ENCODE measurements around the gene TUBA4B. TPM values are rescaled to one million over a fixed set of nuclear protein-coding genes. Genes with fewer than 3 reads are reported as not detected.
A peak's percentile ranks its signal among the peaks of the same experiment; 100 is the strongest.

The TUBA4B gene
- polyA plus RNA-seq, 3 donors: not detected

- TF ChIP-seq CTCF (IDR thresholded peaks at IDR 0.05): no peak
- no peak overlapping the region for H3K4me2 ChIP-seq (replicated peaks; ENCODE audit: extremely low read depth, low read length, poor library complexity, severe bottlenecking)
Observed at GRCh38 chr2:219296142-219296541, 43.1 kb downstream of the TUBA4B start.

GRCh38 chr2:219296631-219297391 lies 43.8 kb downstream of the TUBA4B start:
- Mint-ChIP-seq H3K4me3 (no peak overlapping the region), H3K4me1 (peaks cover 11% of the 10 kb centered on the region), H3K9me3 (peaks cover 0 to 7% (median 1%) of the 10 kb centered on the region in 7 donors), H3K36me3 (no peaks in the 10 kb centered on the region), H3K27ac (peak overlapping the region in 1 of 7 donors; percentile 65), H3K27me3 (ENCODE audit: low read depth in 3 of 3) (peaks cover 49 to 72% (median 58%) of the 10 kb centered on the region in 3 donors)
- Histone ChIP-seq H3K79me2 (ENCODE audit: insufficient read depth, low read length) (no peaks in the 10 kb centered on the region), H3K36me3 (replicated peaks in 1 of 2; ENCODE audit: control insufficient read depth in 1 of 2, insufficient read depth in 2 of 2, low read length in 2 of 2) (no peaks in the 10 kb centered on the region), H3K27me3 (ENCODE audit: control insufficient read depth in 2 of 2, insufficient read depth in 2 of 2, low read length in 2 of 2) (peaks cover 0 to 36% of the 10 kb centered on the region in 2 donors), H3K27ac (ENCODE audit: low read depth in 1 of 2, low read length in 2 of 2) (no peak overlapping the region), H3K9me3 (replicated peaks in 1 of 2; ENCODE audit: control insufficient read depth in 1 of 2, insufficient read depth in 1 of 2, low read length in 2 of 2) (no peaks in the 10 kb centered on the region), H3K4me3 (replicated peaks in 1 of 3; ENCODE audit: low read depth in 2 of 3, low read length in 3 of 3) (no peak overlapping the region), H2AFZ (ENCODE audit: insufficient read depth, low read depth, low read length, poor library complexity, severe bottlenecking) (no peak overlapping the region), H3K4me1 (ENCODE audit: control insufficient read depth in 1 of 2, insufficient read depth in 2 of 2, low read length in 2 of 2) (peaks cover 10 to 15% of the 10 kb centered on the region in 2 donors), H3K4me2 (replicated peaks; ENCODE audit: extremely low read depth, low read length, poor library complexity, severe bottlenecking) (no peak overlapping the region), H3K9ac (ENCODE audit: insufficient read depth, low read length, poor library complexity, severe bottlenecking) (no peak overlapping the region), H4K20me1 (ENCODE audit: insufficient read depth, low read length) (no peaks in the 10 kb centered on the region)
- DNase-seq: peak in 1 of 3 donors; percentile 4
- WGBS (ENCODE audit: insufficient coverage): 91% methylated on average over 23 of the region's 25 CpGs
- intact Hi-C loops (cut with micrococcal nuclease): loop anchor here (5.0 kb wide), 4 partner anchors 70 to 135 kb away; partner anchors contain the start of genes NHEJ1 (in 2 of the 2), ANKZF1 (in 1 of the 2), ATG9A (in 1 of the 2) and CNPPD1 (in 1 of the 2)
- TF ChIP-seq CTCF (IDR thresholded peaks at IDR 0.05): no peak

More at GRCh38 chr2:219296142-219296541, 43.1 kb downstream of the TUBA4B start:
- no peaks in the 10 kb centered on the region for H3K36me3 Mint-ChIP-seq
- peaks cover 0 to 6% (median 1%) of the 10 kb centered on the region in 7 donors for H3K9me3 Mint-ChIP-seq
- Histone ChIP-seq H3K27ac (ENCODE audit: low read depth in 1 of 2, low read length in 2 of 2) (no peak overlapping the region), H3K4me3 (replicated peaks in 1 of 3; ENCODE audit: low read depth in 2 of 3, low read length in 3 of 3) (no peak overlapping the region), H3K9ac (ENCODE audit: insufficient read depth, low read length, poor library complexity, severe bottlenecking) (no peak overlapping the region), H4K20me1 (ENCODE audit: insufficient read depth, low read length) (no peaks in the 10 kb centered on the region), H3K4me1 (ENCODE audit: control insufficient read depth in 1 of 2, insufficient read depth in 2 of 2, low read length in 2 of 2) (peaks cover 10 to 15% of the 10 kb centered on the region in 2 donors), H2AFZ (ENCODE audit: insufficient read depth, low read depth, low read length, poor library complexity, severe bottlenecking) (no peak overlapping the region), H3K27me3 (ENCODE audit: control insufficient read depth in 2 of 2, insufficient read depth in 2 of 2, low read length in 2 of 2) (peaks cover 0 to 36% of the 10 kb centered on the region in 2 donors), H3K9me3 (replicated peaks in 1 of 2; ENCODE audit: control insufficient read depth in 1 of 2, insufficient read depth in 1 of 2, low read length in 2 of 2) (no peaks in the 10 kb centered on the region), H3K36me3 (replicated peaks in 1 of 2; ENCODE audit: control insufficient read depth in 1 of 2, insufficient read depth in 2 of 2, low read length in 2 of 2) (no peaks in the 10 kb centered on the region), H3K79me2 (ENCODE audit: insufficient read depth, low read length) (no peaks in the 10 kb centered on the region)
- DNase-seq: peak in 1 of 3 donors; percentile 3
- H3K4me3 Mint-ChIP-seq: peak overlapping the region in 1 of 2 donors; percentile 52
- 93% methylated on average over 13 of the region's 14 CpGs for WGBS (ENCODE audit: insufficient coverage)
- H3K4me1 Mint-ChIP-seq: peaks cover 11% of the 10 kb centered on the region
- no peak overlapping the region for H3K27ac Mint-ChIP-seq
- H3K27me3 Mint-ChIP-seq (ENCODE audit: low read depth in 3 of 3): peaks cover 44 to 66% (median 52%) of the 10 kb centered on the region in 3 donors
- intact Hi-C loops (cut with micrococcal nuclease): loop anchor here (5.0 kb wide), 4 partner anchors 69 to 134 kb away; partner anchors contain the start of genes NHEJ1 (in 2 of the 2), ANKZF1 (in 1 of the 2), ATG9A (in 1 of the 2) and CNPPD1 (in 1 of the 2)
